ENCODE results near the gene EXOC6B. TPM values are rescaled to one million over a fixed set of nuclear protein-coding genes. Genes with fewer than 3 reads are reported as not detected.

Gene EXOC6B
- total RNA-seq, 1 donor from 2014 or later = 33.0 TPM

DNA sequence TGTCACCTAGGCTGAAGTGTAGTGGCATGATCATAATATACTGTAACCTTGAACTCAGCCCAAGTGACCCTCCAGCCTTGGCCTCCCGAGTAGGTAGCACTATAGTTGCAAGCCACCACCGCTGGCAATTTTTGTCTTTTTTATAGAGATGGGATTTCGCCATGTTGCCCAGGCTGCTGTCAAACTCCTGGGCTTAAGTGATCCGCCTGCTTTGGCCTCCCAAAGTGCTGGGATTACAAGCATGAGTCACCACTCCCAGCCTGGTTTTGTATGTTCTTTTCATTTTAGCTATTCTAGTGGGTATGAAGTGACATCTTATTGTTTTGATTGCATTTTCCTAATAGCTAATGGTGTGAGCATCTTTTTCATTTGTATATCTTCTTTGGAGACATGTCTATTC lies 11.3 kb upstream of the EXOC6B start:
- Histone ChIP-seq H3K27me3 (ENCODE audit: low read depth) (no peaks in the 10 kb centered on the region), H3K9me3 (no peaks in the 10 kb centered on the region), H3K36me3 (no peaks in the 10 kb centered on the region), H3K4me3 (no peak overlapping the region), H3K27ac (no peak overlapping the region), H3K4me1 (no peaks in the 10 kb centered on the region)
- DNase-seq = no peak
- ATAC-seq = no peak
- intact Hi-C loops (cut with DNase I) = no loop called here
- no peak for TF ChIP-seq CTCF (IDR thresholded peaks at IDR 0.05)

DNA sequence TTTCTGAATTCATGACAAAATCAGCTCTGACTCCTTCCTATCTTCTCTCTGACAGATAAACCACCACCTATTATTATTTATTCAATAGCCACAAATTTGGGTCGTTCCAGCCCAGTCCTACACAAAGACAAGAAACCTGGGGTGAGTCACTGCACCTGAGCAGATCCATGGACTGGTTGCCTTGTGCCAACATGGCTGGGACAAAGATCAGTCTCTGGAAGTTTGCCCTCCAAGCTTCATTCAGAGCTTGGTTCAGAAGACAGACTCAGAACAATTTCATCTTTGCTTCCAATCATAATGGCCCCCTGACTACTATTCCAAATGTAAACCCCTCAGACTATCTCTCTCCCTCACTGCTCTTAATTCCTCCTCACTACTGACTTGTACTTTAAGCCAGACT lies 9.6 kb upstream of the EXOC6B start:
- intact Hi-C loops (cut with DNase I) = no loop called here
- Histone ChIP-seq H3K4me1 (no peaks in the 10 kb centered on the region), H3K27ac (no peak overlapping the region), H3K9me3 (no peaks in the 10 kb centered on the region), H3K27me3 (ENCODE audit: low read depth) (no peaks in the 10 kb centered on the region), H3K4me3 (no peak overlapping the region), H3K36me3 (no peaks in the 10 kb centered on the region)
- no peak for DNase-seq
- ATAC-seq = no peak
- TF ChIP-seq CTCF (IDR thresholded peaks at IDR 0.05) = no peak

- intact Hi-C loops (cut with DNase I) = no loop called here
- Histone ChIP-seq H3K4me3 (no peak overlapping the region), H3K36me3 (no peaks in the 10 kb centered on the region), H3K9me3 (no peaks in the 10 kb centered on the region), H3K27me3 (ENCODE audit: low read depth) (no peaks in the 10 kb centered on the region), H3K27ac (no peak overlapping the region), H3K4me1 (no peaks in the 10 kb centered on the region)
- ATAC-seq (no peak), DNase-seq (no peak)
- no peak for TF ChIP-seq CTCF (IDR thresholded peaks at IDR 0.05)
These were observed 8.8 kb upstream of the EXOC6B start for GRCh38 chr2:72834596-72834995.

GRCh38 chr2:72833084-72833714 lies 7.4 kb upstream of the EXOC6B start:
- no peak for TF ChIP-seq CTCF (IDR thresholded peaks at IDR 0.05)
- ATAC-seq = no peak
- intact Hi-C loops (cut with DNase I) = no loop called here
- no peak for DNase-seq
- no peaks in the 10 kb centered on the region for H3K27me3 ChIP-seq (ENCODE audit: low read depth)
- no peak overlapping the region for H3K4me3 ChIP-seq
- no peaks in the 10 kb centered on the region for H3K4me1 ChIP-seq
- H3K36me3 ChIP-seq = no peaks in the 10 kb centered on the region
- H3K27ac ChIP-seq = no peak overlapping the region
- no peaks in the 10 kb centered on the region for H3K9me3 ChIP-seq

GRCh38 chr2:72830273-72830672 lies 4.4 kb upstream of the EXOC6B start:
- intact Hi-C loops (cut with DNase I) = no loop called here
- no peaks in the 10 kb centered on the region for H3K27me3 ChIP-seq (ENCODE audit: low read depth)
- DNase-seq (no peak), ATAC-seq (no peak)
- no peaks in the 10 kb centered on the region for H3K36me3 ChIP-seq
- H3K9me3 ChIP-seq = no peaks in the 10 kb centered on the region
- no peak overlapping the region for H3K27ac ChIP-seq
- no peaks in the 10 kb centered on the region for H3K4me1 ChIP-seq
- H3K4me3 ChIP-seq = no peak overlapping the region
- TF ChIP-seq CTCF (IDR thresholded peaks at IDR 0.05) = no peak

Data from lower lobe of right lung (tissue), 2 donors.